ENCODE data around the gene PSMB5. TPM values are rescaled to one million over a fixed set of nuclear protein-coding genes. Genes with fewer than 3 reads are reported as not detected.

The PSMB5 gene
- total and polyA plus RNA-seq, 9 of the 15 experiments (the other 6 are each of a cell fraction or from before 2014, with no cell fraction given) = 198 to 1,870 (median 269) TPM

- 98% methylated on average over 16 of the region's 17 CpGs for WGBS (ENCODE audit: insufficient coverage, low coverage, missing lambda C conversion rate)
- FAIRE-seq (no peak), ATAC-seq (no peak), DNase-seq (ENCODE audit: extremely low read depth in 1 of 4, low spot score in 3 of 4) (no peak)
- Histone ChIP-seq H3K4me1 (replicated peaks in 1 of 2; ENCODE audit: control insufficient read depth in 2 of 2, insufficient read depth in 2 of 2, low read length in 2 of 2) (peaks cover 11 to 30% of the 10 kb centered on the region in 2 experiments), H3K9me1 (ENCODE audit: control insufficient read depth, insufficient read depth, low read length) (no peaks in the 10 kb centered on the region), H2AFZ (ENCODE audit: low read depth, low read length) (no peak overlapping the region), H4K20me1 (replicated peaks; ENCODE audit: control insufficient read depth, insufficient read depth, low read length) (0 out of 2 replicates have a peak, but pooled peaks cover 2% of the 10 kb centered on the region), H3K79me2 (ENCODE audit: control insufficient read depth, insufficient read depth, low read length) (peaks cover 5% of the 10 kb centered on the region; the same call in 1 of the 3 replicates), H3K4me3 (no peak overlapping the region), H3K9me3 (replicated peaks; ENCODE audit: control insufficient read depth, insufficient read depth, low read depth, low read length) (no peaks in the 10 kb centered on the region), H3K27me3 (ENCODE audit: control insufficient read depth in 2 of 2, insufficient read depth in 2 of 2, low read length in 2 of 2) (no peaks in the 10 kb centered on the region), H3K9ac (ENCODE audit: insufficient read depth in 1 of 2, low read depth in 2 of 2, low read length in 2 of 2) (no peak overlapping the region), H3K27ac (ENCODE audit: extremely low read depth, low read depth, low read length) (no peak overlapping the region), H3K4me2 (ENCODE audit: insufficient read depth, low read length) (no peak overlapping the region), H3K36me3 (ENCODE audit: control insufficient read depth, insufficient read depth, low read length) (peaks cover 67% of the 10 kb centered on the region)
- BruUV-seq (replicated peaks) = no TSS peak
- ChIA-PET POLR2A (interaction anchor here (0.6 to 1.7 kb wide), 6 partner anchors 34 to 134 kb away, joined by 3 to 7 read pairs (median 4); partner anchors contain the start of genes ACIN1 and C14orf119), CTCF (ENCODE audit: low intra/inter-chr PET ratio) (interaction anchor here (9.2 kb wide), 1 partner anchor 73 kb away, joined by 141 read pairs; no protein-coding TSS in a partner anchor)
- intact Hi-C loops (cut with micrococcal nuclease) (no loop called here), in situ Hi-C loops (cut with MboI) (no loop called here)
- TF ChIP-seq ZNF277 (CRISPR knock-in tag; IDR thresholded peaks at IDR 0.05; ENCODE audit: borderline replicate concordance) = no peak
- no peak for TF ChIP-seq ZNF507 (tag; conservative IDR thresholded peaks at IDR 0.05)
- TF ChIP-seq CHD1 (IDR thresholded peaks at IDR 0.05; ENCODE audit: low read length) = no peak
- TF ChIP-seq ATF7 (IDR thresholded peaks at IDR 0.05) = no peak
- no peak for TF ChIP-seq ZNF140 (CRISPR knock-in tag; IDR thresholded peaks at IDR 0.05)
These were observed 26.0 kb upstream of the PSMB5 start for GRCh38 chr14:23060536-23061260.
